ENCODE results near the gene TNFRSF19. TPM values are rescaled to one million over a fixed set of nuclear protein-coding genes. Genes with fewer than 3 reads are reported as not detected.

The TNFRSF19 gene
- total RNA-seq, 3 donors from 2014 or later (not counting 1 experiment from before 2014, with no cell fraction given) = 0.07 to 0.60 (median 0.36) TPM

DNA sequence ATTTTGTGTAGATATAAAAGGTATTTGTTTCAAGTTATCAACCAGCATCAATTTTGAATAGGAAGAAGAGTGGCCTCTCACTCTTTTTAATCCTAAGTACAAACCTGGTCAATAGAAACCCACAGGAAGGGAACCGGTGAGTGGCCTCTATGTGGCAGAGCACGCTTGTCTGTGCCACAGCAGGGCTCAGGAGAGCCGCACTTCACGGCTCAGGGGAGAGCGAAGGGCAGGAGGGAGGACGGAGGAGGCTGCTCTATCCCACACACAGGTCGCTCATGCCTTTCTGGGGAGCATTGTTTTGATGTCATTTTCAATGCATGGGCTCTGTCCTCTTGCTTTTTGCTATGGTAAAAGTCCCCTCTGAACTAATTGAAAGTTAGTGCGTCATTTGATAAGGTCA is 57.2 kb downstream of the TNFRSF19 start:
- H3K4me1 ChIP-seq (ENCODE audit: control insufficient read depth, insufficient read depth, low read length) = no peaks in the 10 kb centered on the region
- H3K9me3 Mint-ChIP-seq = no peaks in the 10 kb centered on the region
- no peak overlapping the region for H3K4me3 Mint-ChIP-seq
- H3K27ac ChIP-seq (ENCODE audit: low read length) = no peak overlapping the region
- no peak for ATAC-seq
- intact Hi-C loops (cut with micrococcal nuclease) = no loop called here
- peaks cover 4% of the 10 kb centered on the region for H3K27me3 ChIP-seq (ENCODE audit: control insufficient read depth, insufficient read depth, low read length)
- TF ChIP-seq, protein P1, sequence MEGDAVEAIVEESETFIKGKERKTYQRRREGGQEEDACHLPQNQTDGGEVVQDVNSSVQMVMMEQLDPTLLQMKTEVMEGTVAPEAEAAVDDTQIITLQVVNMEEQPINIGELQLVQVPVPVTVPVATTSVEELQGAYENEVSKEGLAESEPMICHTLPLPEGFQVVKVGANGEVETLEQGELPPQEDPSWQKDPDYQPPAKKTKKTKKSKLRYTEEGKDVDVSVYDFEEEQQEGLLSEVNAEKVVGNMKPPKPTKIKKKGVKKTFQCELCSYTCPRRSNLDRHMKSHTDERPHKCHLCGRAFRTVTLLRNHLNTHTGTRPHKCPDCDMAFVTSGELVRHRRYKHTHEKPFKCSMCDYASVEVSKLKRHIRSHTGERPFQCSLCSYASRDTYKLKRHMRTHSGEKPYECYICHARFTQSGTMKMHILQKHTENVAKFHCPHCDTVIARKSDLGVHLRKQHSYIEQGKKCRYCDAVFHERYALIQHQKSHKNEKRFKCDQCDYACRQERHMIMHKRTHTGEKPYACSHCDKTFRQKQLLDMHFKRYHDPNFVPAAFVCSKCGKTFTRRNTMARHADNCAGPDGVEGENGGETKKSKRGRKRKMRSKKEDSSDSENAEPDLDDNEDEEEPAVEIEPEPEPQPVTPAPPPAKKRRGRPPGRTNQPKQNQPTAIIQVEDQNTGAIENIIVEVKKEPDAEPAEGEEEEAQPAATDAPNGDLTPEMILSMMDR (IDR thresholded peaks at IDR 0.05) = no peak
- H3K36me3 ChIP-seq (ENCODE audit: control insufficient read depth, insufficient read depth, low read length) = no peaks in the 10 kb centered on the region
- H3K27ac Mint-ChIP-seq = no peak overlapping the region
- no peaks in the 10 kb centered on the region for H3K9me3 ChIP-seq (ENCODE audit: control insufficient read depth, insufficient read depth, low read length)
- H3K4me3 ChIP-seq (ENCODE audit: low read length) = no peak overlapping the region
- 54% methylated on average over 8 of the region's 8 CpGs for WGBS (ENCODE audit: insufficient coverage)
- peaks cover 16 to 24% of the 10 kb centered on the region in 2 donors for H3K27me3 Mint-ChIP-seq (ENCODE audit: low read depth in 2 of 2)
- no peak for DNase-seq
- H3K36me3 Mint-ChIP-seq = no peaks in the 10 kb centered on the region
- no peaks in the 10 kb centered on the region for H3K4me1 Mint-ChIP-seq

DNA sequence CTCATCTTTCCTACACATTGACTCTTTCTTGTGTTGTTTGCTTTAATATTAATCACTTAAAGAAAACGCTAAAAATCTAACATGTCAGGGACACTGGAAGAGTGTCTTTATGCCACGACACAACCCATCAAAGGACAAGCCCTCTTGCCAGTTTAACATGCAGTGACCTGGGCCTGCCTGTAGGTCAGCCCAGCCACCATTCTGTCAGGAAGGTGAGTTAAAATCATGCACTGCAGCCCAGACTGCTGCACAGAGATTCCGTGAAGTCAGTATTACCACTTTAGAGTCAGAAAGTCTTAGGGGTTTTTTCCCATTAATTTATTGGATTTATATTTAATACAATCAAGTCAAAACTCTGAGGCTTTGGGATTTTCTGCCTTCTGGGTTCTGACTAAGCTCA is 58.0 kb downstream of the TNFRSF19 start:
- H3K27ac ChIP-seq (ENCODE audit: low read length) = no peak overlapping the region
- Mint-ChIP-seq H3K27me3 (ENCODE audit: low read depth in 2 of 2) (peaks cover 13 to 24% of the 10 kb centered on the region in 2 donors), H3K9me3 (no peaks in the 10 kb centered on the region), H3K27ac (no peak overlapping the region), H3K4me3 (no peak overlapping the region), H3K36me3 (no peaks in the 10 kb centered on the region), H3K4me1 (no peaks in the 10 kb centered on the region)
- intact Hi-C loops (cut with micrococcal nuclease) = no loop called here
- no peaks in the 10 kb centered on the region for H3K36me3 ChIP-seq (ENCODE audit: control insufficient read depth, insufficient read depth, low read length)
- H3K9me3 ChIP-seq (ENCODE audit: control insufficient read depth, insufficient read depth, low read length) = no peaks in the 10 kb centered on the region
- no peaks in the 10 kb centered on the region for H3K4me1 ChIP-seq (ENCODE audit: control insufficient read depth, insufficient read depth, low read length)
- TF ChIP-seq, protein P1 (IDR thresholded peaks at IDR 0.05) = no peak
- WGBS (ENCODE audit: insufficient coverage) = 95% methylated on average over 3 of the region's 3 CpGs
- DNase-seq (no peak), ATAC-seq (no peak)
- no peak overlapping the region for H3K4me3 ChIP-seq (ENCODE audit: low read length)
- peaks cover 4% of the 10 kb centered on the region for H3K27me3 ChIP-seq (ENCODE audit: control insufficient read depth, insufficient read depth, low read length)

DNA sequence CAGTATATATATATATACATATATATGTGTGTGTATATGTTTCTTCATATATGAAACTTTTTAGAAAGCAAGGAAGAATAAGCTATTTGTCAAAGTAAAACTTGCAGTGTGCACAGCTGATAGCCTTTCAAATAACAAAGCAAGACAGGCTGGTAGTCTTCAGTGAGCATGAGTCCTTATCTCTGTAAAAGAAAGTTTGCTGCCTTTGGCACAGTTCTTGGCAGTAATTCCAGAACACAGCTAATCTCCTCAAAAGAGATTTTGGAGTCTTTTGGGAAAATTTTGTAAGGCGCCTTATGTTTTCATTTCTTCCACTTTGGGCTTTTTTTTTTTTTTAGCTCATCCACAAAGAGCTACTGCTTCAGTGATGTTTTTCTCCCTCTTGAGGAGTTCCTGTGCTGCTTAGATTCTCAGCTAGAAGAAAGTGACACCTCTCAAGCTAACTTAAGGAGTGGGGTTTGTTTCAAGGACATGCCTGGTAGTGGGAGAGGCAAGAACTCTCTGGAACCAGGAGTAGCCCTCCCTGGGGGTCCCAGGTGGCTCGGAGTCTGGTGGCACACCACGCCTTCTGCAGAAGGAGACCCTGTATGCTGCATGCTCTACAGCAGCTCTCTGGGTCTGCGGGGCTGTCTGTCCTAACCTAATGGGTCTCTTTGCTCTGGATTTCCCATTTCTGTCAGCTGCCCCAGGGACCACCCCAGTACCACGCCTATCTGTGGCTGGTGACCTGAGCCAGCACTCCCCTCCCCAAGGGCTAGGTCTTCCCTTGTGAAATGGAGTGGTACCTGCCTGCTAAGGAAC is 58.8 kb downstream of the TNFRSF19 start:
- TF ChIP-seq, protein P1 (IDR thresholded peaks at IDR 0.05) = no peak
- Histone ChIP-seq H3K27ac (ENCODE audit: low read length) (no peak overlapping the region), H3K27me3 (ENCODE audit: control insufficient read depth, insufficient read depth, low read length) (peaks cover 4% of the 10 kb centered on the region), H3K4me1 (ENCODE audit: control insufficient read depth, insufficient read depth, low read length) (no peaks in the 10 kb centered on the region), H3K9me3 (ENCODE audit: control insufficient read depth, insufficient read depth, low read length) (no peaks in the 10 kb centered on the region), H3K36me3 (ENCODE audit: control insufficient read depth, insufficient read depth, low read length) (no peaks in the 10 kb centered on the region), H3K4me3 (ENCODE audit: low read length) (no peak overlapping the region)
- H3K4me3 Mint-ChIP-seq = no peak overlapping the region
- ATAC-seq (no peak), DNase-seq (no peak)
- intact Hi-C loops (cut with micrococcal nuclease) = no loop called here
- WGBS (ENCODE audit: insufficient coverage) = 90% methylated on average over 5 of the region's 5 CpGs
- H3K9me3 Mint-ChIP-seq = no peaks in the 10 kb centered on the region
- H3K4me1 Mint-ChIP-seq = no peaks in the 10 kb centered on the region
- H3K27ac Mint-ChIP-seq = no peak overlapping the region
- no peaks in the 10 kb centered on the region for H3K36me3 Mint-ChIP-seq
- peaks cover 11 to 24% of the 10 kb centered on the region in 2 donors for H3K27me3 Mint-ChIP-seq (ENCODE audit: low read depth in 2 of 2)
